Parathyroid adenoma (tissue), 2 donors: ENCODE results near the gene ANKRD44.

Experiments
- H2AFZ ChIP-seq: fragments of 300-600 bp; sonication (generic); one replicate; pipeline ENCODE4 v1.7.0; 2017; ENCODE audit warnings: antibody characterized with exemption, mild to moderate bottlenecking
- H3K27ac ChIP-seq: fragments of 300-600 bp; sonication (generic); one replicate; pipeline ENCODE4 v1.7.0; 2017
- H3K27me3 ChIP-seq: fragments of 300-600 bp; sonication (generic); one replicate; pipeline ENCODE4 v1.7.0; 2017; ENCODE audit warnings: low read length; ENCODE audit not compliant: control insufficient read depth, insufficient read depth
- H3K36me3 ChIP-seq: fragments of 300-600 bp; sonication (generic); one replicate; pipeline ENCODE4 v1.7.0; 2017; ENCODE audit warnings: low read length; ENCODE audit not compliant: control insufficient read depth, insufficient read depth
- H3K4me1 ChIP-seq: fragments of 300-600 bp; sonication (generic); one replicate; pipeline ENCODE4 v1.7.0; 2017; ENCODE audit warnings: control low read depth
- H3K4me2 ChIP-seq: fragments of 300-600 bp; sonication (generic); one replicate; pipeline ENCODE4 v1.7.0; 2017; ENCODE audit warnings: low read length
- H3K4me3 ChIP-seq: fragments of 300-600 bp; sonication (generic); one replicate; pipeline ENCODE4 v1.7.0; 2017; ENCODE audit warnings: low read depth, low read length
- H3K79me2 ChIP-seq: fragments of 300-600 bp; sonication (generic); one replicate; pipeline ENCODE4 v1.7.0; 2017; ENCODE audit warnings: control low read depth
- H3K9ac ChIP-seq: fragments of 300-600 bp; sonication (generic); one replicate; pipeline ENCODE4 v1.7.0; 2017; ENCODE audit warnings: mild to moderate bottlenecking
- H3K9me3 ChIP-seq: fragments of 300-600 bp; sonication (generic); one replicate; pipeline ENCODE4 v1.7.0; 2017; ENCODE audit warnings: low read length; ENCODE audit not compliant: control insufficient read depth
- TF ChIP-seq, protein P1 (sequence below): fragments of 300-600 bp; sonication (generic); IDR thresholded peaks from one replicate; pipeline ENCODE4 v1.7.0; 2017; ENCODE audit warnings: antibody characterized with exemption, mild to moderate bottlenecking
- donor health status: primary hyperparathyroidism.

The ANKRD44 gene

GRCh38 chr2:197116306-197116879 is 194.2 kb downstream of the ANKRD44 start:
- Histone ChIP-seq H3K27ac (no peak overlapping the region), H3K9ac (no peak overlapping the region), H3K4me2 (no peak overlapping the region), H3K4me3 (no peak overlapping the region), H2AFZ (no peak overlapping the region), H3K9me3 (no peaks in the 10 kb centered on the region), H3K79me2 (no peaks in the 10 kb centered on the region), H3K36me3 (no peaks in the 10 kb centered on the region), H3K27me3 (no peaks in the 10 kb centered on the region), H3K4me1 (no peaks in the 10 kb centered on the region)
- TF ChIP-seq, protein P1, sequence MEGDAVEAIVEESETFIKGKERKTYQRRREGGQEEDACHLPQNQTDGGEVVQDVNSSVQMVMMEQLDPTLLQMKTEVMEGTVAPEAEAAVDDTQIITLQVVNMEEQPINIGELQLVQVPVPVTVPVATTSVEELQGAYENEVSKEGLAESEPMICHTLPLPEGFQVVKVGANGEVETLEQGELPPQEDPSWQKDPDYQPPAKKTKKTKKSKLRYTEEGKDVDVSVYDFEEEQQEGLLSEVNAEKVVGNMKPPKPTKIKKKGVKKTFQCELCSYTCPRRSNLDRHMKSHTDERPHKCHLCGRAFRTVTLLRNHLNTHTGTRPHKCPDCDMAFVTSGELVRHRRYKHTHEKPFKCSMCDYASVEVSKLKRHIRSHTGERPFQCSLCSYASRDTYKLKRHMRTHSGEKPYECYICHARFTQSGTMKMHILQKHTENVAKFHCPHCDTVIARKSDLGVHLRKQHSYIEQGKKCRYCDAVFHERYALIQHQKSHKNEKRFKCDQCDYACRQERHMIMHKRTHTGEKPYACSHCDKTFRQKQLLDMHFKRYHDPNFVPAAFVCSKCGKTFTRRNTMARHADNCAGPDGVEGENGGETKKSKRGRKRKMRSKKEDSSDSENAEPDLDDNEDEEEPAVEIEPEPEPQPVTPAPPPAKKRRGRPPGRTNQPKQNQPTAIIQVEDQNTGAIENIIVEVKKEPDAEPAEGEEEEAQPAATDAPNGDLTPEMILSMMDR: no peak

DNA sequence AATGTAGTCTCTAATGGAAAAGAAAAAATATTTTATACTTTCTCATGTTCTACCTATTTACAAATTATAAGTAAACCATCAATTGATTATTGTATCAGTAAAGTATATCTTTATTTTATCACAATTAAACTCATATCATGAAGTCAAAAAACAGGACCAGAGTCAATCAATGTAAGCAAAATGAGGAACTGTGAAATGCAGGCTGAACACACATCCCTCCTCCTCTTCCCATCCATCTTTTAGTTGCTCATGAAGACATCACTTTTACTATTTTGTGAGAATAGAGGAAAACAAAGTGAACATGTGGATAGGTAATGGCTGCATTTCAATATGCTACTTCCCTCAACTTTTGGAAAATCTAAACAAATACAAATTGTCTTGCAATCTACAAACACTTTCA is 195.3 kb downstream of the ANKRD44 start:
- Histone ChIP-seq H3K27ac (no peak overlapping the region), H3K4me2 (no peak overlapping the region), H2AFZ (no peak overlapping the region), H3K4me1 (no peaks in the 10 kb centered on the region), H3K79me2 (no peaks in the 10 kb centered on the region), H3K9me3 (no peaks in the 10 kb centered on the region), H3K27me3 (no peaks in the 10 kb centered on the region), H3K4me3 (no peak overlapping the region), H3K36me3 (no peaks in the 10 kb centered on the region), H3K9ac (no peak overlapping the region)
- TF ChIP-seq, protein P1: no peak

DNA sequence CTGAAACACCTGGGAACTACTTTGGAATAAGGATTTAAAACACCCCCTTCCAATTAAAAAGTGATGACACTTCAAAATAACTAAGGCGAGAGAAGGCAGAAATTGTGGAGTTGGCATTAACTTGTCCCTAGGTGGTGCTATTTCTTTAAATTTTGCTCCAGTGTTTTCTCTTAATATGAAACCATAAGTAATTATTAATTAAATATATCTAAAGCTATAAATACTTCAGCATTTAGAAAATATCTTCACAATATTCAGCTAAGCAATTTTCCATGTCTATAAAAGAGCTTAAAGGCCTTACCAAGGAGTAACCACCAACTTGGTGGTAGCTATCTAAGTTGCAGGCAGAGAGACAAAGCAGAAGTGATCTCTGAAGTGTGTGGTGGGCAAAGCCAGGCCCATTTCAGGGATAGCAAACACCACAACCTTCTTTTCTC is 197.3 kb downstream of the ANKRD44 start:
- Histone ChIP-seq H2AFZ (no peak overlapping the region), H3K36me3 (no peaks in the 10 kb centered on the region), H3K9me3 (no peaks in the 10 kb centered on the region), H3K79me2 (no peaks in the 10 kb centered on the region), H3K27me3 (no peaks in the 10 kb centered on the region), H3K4me3 (no peak overlapping the region), H3K4me2 (no peak overlapping the region), H3K9ac (no peak overlapping the region), H3K27ac (no peak overlapping the region), H3K4me1 (no peaks in the 10 kb centered on the region)
- TF ChIP-seq, protein P1: peak; percentile 53

- no peak overlapping the region for H3K9ac ChIP-seq
- TF ChIP-seq, protein P1: no peak
- H3K4me3 ChIP-seq: no peak overlapping the region
- H3K4me1 ChIP-seq: no peaks in the 10 kb centered on the region
- no peak overlapping the region for H2AFZ ChIP-seq
- peak overlapping the region; percentile 74 for H3K27ac ChIP-seq
- H3K36me3 ChIP-seq: no peaks in the 10 kb centered on the region
- no peak overlapping the region for H3K4me2 ChIP-seq
- H3K9me3 ChIP-seq: no peaks in the 10 kb centered on the region
- H3K27me3 ChIP-seq: no peaks in the 10 kb centered on the region
- no peaks in the 10 kb centered on the region for H3K79me2 ChIP-seq
Measured at GRCh38 chr2:197109326-197109725, 201.3 kb downstream of the ANKRD44 start.

GRCh38 chr2:197108758-197109157 is 201.8 kb downstream of the ANKRD44 start:
- TF ChIP-seq, protein P1: no peak
- H3K4me3 ChIP-seq: no peak overlapping the region
- H3K4me1 ChIP-seq: no peaks in the 10 kb centered on the region
- H3K4me2 ChIP-seq: no peak overlapping the region
- no peaks in the 10 kb centered on the region for H3K79me2 ChIP-seq
- H3K9ac ChIP-seq: no peak overlapping the region
- H3K27ac ChIP-seq: peak overlapping the region; percentile 74
- H3K36me3 ChIP-seq: no peaks in the 10 kb centered on the region
- H3K9me3 ChIP-seq: no peaks in the 10 kb centered on the region
- H2AFZ ChIP-seq: no peak overlapping the region
- H3K27me3 ChIP-seq: no peaks in the 10 kb centered on the region
